Posterior vena cava (tissue), 2 donors: ENCODE results near the gene GALNT13. TPM values are rescaled to one million over a fixed set of nuclear protein-coding genes. Genes with fewer than 3 reads are reported as not detected.

ENCODE experiments used
- DNase-seq: peaks from one replicate; pipeline ENCODE4 v3.0.0-alpha.2; 2020; ENCODE audit warnings: low spot score
- intact Hi-C, 2 donors: fragments of 100-400 bp; cut with DNase I; formaldehyde crosslinking; loops; one replicate each; pipeline versions ENCODE4 v1.14.1 to v1.14.2; 2022 to 2023
- total RNA-seq, 2 donors: library from RNA; stranded (reverse); fragmentation: NEBNext Ultra II Directional; extraction: Animal tissue kit (Norgen Biotek cat#: 25700); gene quantifications; one replicate each; pipeline ENCODE4 v1.2.1, GENCODE V29; 2021
- donor health status: DM: yes; HTN: yes; CAD: no.
- donor health status: DM: yes; HTN: yes; CAD: no.

GALNT13 gene
- total RNA-seq, 2 donors from 2014 or later = 6.0 to 6.2 TPM

DNA sequence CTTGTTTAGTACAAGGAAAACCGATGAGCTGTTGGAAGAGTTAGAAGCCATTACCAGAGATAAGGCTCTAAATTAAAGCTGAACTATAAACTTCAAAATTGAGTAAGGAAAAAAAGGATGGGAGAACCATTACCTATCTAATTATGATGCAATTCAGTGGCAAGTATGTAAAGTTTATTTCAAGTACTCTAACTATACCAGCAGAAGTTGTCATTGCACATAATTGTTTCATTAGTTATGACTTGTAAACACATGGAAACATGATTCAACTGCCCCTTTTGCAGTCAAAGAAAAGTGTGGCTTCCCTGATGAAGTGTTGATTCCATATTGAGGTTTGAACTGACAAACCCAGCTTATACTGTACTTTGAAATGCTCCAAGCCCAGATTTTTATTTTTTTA, 502.7 kb downstream of the GALNT13 start:
- intact Hi-C loops = no loop called here
- no peak for DNase-seq

DNA sequence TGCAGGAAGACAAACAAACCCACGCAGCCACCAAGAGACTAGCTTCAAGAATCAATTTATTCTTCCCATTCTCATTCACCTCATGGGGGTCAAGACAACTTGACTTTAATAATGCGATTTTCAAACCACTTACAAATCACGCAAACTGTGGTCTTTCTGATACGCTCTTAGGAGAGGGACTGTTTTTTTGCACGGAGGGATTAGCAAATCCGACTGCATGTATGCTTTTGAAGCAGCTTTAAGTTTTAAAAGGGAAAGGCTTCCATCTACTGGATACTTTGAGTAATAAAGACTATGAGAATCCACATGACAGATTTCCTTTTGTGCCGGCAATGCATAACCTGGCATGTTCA, 503.8 kb downstream of the GALNT13 start:
- DNase-seq = no peak
- intact Hi-C loops = no loop called here

DNA sequence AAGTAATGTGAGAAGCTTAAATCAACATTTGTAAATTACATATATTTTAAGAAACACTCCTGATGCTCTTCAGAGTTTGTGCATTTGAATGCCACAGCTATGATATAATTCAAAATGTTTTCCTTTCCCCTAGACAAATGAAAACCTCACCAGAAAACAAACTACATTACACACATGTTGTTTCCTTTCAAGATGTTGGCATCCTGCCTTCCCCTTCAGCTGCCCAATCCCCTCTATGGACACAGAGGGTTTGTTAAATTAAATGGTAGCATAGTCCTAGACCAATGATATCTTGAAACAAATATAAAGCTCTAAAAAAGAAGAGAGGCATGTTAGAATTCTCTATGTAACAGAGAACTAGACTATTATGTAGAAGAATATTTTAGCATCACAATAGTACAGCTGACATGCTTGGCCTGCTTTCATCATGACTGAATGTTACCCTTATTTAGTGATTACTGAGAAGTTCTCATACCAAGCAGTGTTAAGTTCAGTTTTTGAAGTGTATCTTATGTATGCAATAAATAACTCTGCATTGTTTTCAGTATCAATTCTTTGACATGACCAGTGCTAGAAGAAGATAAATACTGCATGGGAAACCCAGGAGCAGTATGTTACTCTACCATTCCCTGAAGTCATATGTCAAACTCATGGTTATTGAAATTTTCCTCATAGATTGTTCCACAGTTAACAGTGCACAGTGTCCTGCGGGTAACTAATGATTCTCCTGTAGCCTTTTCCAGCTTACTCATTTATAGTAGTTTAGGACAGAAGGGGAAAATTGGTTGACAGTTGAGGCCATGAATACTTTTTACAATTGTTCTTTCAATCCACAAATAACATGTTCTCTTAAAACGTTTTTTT, 510.4 kb downstream of the GALNT13 start:
- intact Hi-C loops = no loop called here
- DNase-seq = no peak

DNA sequence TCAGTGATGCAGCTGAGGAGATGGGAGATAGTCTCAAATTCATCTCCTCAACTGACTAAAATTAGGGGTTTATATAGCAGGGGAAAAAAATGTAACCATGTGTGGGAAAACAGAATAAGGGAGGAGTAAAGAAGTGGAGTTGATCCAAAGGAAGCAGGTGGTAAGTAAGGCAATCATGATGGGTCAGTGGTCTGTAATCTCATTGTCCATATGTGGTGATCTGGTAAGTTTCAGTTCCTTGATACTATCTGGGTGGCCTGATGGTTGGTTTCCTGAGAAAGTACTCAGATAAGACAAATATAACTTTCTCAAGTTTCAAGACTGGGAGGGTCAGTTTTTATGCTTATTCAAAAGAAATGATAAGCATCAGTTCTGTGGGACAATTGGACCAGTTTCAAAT, 514.5 kb downstream of the GALNT13 start:
- no peak for DNase-seq
- intact Hi-C loops = no loop called here

DNA sequence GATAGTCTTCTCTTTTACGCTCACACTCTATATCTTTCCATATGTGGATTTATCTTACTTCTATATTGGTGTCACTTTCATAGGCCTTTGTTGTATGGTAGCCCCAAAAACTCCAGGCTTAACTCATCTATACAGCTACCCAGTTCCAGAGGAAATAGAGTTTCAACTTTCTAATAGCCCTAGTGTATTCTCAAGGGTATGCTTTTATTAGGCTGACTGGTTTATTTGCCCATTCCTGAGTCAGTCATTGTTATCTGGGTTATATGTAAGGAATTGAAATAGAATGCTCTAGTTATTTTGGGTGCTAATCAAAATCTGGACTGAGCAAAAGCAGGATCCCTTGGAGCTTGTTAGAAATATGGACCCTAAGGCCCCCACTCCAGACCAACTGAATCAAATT, 519.3 kb downstream of the GALNT13 start:
- DNase-seq = no peak
- intact Hi-C loops = no loop called here

DNA sequence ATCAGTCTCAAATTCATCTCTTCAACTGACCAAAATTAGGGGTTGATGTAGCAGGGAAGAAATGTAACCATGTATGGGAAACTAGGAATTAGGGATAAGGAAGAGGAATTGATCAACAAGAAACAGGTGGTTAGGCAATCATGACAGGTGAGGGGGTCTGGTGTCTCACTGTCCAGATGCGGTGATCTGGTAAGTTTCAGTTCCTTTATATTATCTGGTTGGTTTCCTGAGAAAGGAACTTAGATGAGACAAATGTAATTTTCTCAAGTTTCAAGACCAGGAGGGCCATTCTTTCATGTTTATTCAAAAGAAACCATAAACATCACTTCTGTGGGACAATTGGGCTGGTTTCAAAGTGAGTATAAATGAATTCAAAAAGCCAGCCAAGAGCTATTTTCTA, 520.5 kb downstream of the GALNT13 start:
- DNase-seq = no peak
- intact Hi-C loops = no loop called here

DNA sequence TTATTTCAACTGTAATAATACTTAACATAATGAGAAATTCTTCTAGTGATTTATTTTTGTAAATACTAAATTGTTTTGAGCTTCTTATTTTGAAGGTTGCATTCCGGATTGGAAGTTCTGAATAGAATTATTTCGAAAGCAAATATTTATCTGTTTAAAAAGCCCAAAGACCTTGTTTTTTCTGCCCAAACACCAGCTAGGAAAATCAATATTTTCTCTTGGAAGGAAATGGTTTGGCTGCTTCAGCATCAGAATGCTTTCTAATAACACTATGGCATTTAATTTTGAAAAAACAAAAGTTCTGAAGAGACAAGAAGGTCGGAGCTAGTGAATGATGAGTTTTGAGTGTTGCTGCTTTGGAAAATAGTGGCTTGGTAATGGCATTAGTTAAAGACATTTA, 522.9 kb downstream of the GALNT13 start:
- no peak for DNase-seq
- intact Hi-C loops = no loop called here

DNA sequence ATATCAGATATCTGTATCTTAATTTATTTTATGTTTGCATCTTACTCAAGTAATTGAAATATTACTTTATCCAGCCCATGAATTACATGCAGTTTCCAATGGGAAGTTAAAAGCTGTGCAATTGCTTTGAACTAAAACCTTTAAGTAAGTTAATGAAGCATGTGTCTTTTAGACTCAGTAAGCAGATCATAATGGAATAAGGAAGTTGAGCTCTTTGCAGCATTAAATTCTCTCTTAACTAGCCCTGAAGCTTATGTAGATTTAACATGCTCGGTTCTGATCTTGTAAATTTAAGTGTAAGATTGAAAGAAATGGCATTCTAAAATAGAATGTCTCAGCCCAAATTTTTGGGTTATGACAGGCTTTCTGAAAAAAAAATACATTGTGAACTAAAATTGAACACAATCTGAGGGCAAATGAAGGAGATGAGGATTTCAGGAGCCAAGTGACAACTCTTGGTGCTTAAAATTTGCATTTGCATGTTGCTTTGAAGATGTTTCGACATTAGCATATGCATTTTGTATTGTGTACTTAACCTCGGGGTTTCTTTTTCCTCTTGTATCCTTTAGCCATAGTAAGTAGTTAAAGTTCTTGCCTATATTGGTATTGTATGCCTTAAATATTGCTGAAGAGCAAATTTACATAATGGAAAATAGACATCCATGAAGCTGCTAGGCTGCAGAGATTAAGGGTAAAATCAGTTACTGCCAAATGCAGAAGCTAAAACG, 529.0 kb downstream of the GALNT13 start:
- intact Hi-C loops = no loop called here

DNA sequence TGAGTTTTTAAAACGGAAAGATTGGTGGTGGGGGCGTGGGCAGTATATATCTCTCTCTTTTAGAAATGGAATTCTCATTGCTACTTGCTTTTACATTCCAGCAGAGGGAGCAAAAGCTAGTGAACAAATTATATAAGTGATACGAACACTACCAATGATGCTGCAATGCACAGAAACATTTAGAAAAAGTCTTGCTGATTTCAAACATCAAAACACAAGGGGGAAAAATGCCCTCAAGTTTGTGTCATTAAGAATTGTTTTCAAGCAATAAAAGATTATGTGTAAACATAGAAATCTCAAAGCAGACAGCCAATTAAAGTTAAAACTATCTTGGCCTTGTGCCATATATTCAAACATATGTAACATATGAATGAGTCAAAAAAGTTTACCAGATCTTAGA, 530.5 kb downstream of the GALNT13 start:
- no peak for DNase-seq
- intact Hi-C loops = no loop called here

More for the DNA sequence above, 529.0 kb downstream of the GALNT13 start:
- no peak for DNase-seq

DNA sequence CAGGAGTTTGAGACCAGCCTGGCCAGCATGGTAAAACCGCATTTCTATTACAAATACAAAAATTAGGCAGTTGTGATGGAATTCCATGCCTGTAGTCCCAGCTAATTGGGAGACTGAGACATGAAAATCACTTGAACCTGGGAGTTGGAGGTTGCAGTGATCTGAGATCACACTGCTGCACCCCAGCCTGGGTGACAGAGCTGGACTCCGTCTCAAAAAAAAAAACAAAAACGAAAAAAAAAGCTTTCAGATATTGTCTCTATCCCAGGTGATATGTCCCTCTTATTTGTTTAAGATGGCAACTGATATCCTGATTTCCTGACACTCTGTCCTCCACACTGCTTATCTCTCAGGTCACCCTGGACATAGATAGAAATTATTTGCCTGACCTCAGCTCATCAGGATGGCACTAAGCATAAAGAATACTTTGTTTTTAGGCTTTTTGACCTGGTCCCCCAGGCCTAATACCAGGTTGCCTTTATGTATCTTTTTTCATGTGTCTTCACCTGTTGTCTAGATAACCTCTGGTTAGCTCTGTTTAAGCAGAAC, 531.6 kb downstream of the GALNT13 start:
- intact Hi-C loops = no loop called here
- no peak for DNase-seq

DNA sequence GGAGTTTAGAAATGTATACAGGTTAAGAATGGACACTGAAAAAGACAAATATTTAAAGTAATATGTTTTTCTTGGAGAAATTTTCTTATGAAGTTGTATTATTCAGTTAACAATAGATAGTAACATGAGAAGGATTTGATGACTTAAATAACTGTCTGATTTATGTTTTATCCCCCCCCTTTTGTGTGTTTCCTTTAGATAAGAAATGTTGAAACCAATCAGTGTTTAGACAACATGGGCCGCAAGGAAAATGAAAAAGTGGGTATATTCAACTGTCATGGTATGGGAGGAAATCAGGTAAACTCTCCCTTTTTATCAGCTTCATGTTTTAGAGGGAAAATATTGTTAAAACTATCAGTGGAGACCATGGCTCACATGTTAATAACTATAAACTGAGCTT, 537.1 kb downstream of the GALNT13 start:
- DNase-seq = no peak
- intact Hi-C loops = no loop called here

DNA sequence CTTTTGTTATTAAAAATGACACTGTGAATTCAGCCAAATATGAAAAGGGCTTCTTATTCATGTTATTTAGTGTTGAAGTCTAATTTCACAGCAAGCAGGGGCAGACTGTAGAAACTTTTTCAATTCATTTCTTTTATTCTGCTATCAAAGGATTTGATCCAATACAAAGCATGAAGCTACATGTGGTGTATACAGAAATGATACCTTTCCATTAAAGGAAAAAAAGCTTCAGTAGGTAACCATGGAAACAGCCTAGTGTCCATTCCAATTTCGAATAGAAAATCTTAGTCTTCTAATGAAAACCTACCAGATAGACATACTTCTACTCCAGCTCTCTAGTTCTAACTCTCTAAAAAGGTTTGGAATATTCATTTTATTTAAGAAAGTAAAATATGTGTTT, 550.5 kb downstream of the GALNT13 start:
- no peak for DNase-seq
- intact Hi-C loops = no loop called here

DNA sequence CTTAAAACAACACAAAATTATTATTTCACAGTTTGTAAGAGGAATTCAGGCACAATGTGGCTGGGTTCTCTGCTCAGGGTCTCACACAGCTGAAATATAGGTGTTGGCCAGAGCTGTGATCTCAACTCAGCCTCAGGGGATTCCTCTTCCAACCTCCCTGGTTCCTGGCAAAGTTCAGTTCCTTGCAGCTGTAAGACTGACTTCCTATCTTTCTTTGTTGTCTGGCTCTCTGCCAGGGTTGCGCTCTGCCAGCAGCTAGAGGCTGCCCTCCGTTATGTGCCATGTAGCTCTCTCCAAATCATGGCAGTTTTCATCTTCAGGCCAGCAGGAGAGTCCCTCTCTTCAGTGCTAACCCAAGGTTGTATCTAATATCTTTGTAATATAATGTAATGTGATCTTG, 554.3 kb downstream of the GALNT13 start:
- DNase-seq = no peak
- intact Hi-C loops = no loop called here

DNA sequence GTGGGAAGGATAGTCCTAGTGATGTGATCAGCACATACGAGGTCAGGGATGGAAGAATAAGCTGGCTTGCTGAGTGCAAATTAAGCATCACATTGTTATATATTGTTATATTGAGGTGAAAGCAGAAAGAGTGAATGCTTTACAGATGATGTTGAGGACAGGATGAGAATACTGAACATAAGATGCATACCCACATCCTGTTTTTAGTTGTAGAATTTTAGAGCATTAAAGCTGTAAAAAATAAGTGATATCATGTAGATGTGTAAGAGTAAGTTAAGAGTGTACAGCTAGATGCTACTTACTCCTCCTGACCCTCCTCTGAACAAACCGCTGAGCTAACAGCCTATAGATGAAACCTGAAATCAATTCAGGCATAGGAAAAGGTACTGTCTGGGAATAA, 555.7 kb downstream of the GALNT13 start:
- intact Hi-C loops = no loop called here

DNA sequence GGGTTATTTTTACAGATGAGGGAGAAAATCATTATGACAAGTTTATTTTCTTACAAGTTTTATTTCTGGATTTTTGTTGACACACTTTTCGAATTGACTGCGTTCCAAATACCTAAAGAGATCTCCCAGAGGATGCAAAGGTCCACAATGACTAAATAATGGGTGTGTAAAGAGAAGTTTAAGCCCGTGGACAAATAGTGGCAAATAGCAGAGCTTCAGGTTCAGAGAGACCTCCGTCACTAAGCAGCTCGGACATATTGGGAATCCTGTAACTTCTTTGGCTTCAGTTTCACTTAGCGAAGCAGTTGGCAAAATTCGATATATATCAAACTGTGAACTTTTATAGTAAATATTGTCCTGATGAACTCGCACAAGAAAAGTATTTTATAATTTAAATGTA, 556.3 kb downstream of the GALNT13 start:
- intact Hi-C loops = no loop called here
- no peak for DNase-seq

More for the DNA sequence above, 555.7 kb downstream of the GALNT13 start:
- no peak for DNase-seq

DNA sequence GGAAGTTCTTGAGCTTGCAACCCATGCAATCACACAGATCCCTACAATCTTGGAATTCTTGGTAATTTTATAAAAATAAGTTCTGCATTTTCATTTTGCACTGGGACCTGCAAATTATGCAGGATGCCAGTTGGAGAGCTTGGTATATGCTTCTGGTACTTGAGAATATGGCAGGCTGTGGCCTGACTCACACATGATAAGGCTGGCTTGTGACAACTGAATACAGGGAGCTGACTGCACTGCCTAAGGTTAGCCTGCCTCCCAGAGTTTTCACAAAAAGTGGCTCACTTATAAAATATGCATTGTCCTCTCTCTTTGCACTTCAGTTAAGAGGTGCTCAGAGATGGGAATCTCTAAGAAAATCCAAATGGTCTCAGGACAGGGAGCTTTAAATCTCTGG, 561.3 kb downstream of the GALNT13 start:
- no peak for DNase-seq
- intact Hi-C loops = no loop called here

DNA sequence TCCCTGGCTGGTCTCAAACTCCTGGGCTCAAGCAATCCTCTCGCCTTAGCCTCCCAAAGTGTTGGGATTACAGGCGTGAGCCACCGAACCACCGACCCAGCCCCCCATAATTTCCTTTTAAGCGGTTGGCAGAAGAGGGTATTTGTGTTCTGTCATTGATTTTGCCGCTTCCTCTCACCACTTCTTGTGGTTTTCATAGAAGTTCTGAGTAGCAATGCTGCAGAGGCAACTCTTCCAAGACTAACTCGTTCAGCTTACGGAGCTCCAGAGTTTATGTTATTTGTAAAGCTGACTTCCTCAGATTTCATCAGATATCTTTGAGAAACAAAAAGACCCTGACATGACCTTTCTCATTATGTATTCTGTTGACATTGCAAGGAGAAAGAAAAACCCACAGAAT, 565.4 kb downstream of the GALNT13 start:
- DNase-seq = no peak

DNA sequence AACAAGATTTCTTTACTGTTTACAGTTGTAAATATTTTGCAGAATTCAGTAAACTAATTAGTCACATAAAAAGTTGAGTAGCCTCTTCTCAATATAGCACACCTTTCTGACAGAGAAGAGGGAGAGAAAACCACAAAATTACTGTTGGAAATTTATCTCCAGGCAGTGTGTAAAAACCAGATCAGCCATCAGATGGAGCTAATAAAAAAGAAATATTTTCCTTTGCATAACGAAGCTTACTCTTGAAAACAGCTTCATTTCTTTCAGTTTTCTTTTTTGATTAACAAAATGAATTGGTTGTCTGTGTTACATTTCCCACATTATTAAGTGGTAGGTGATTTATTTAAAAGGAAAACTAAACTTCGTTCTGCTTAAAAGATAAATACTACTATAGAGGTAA, 567.4 kb downstream of the GALNT13 start:
- DNase-seq = no peak

More for the DNA sequence above, 565.4 kb downstream of the GALNT13 start:
- intact Hi-C loops = no loop called here

DNA sequence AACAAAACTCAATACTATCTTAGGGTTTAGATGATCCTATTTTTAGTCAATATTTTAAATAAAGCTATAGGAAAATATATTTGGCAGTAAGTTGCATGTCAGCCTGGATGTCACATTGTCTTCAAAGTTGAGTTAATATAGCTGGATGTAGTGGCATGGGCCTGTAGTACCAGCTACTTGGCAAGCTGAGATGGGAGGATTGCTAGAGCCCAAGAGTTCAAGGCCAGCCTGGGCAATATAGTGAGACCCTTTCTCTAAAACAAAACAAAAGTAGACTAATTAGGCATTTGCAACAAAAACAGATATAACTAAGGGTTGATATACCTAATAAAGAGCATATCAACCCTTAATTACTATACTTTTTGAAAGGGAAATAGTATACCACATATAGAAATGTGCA, 572.2 kb downstream of the GALNT13 start:
- intact Hi-C loops = no loop called here
- DNase-seq = no peak

More for the DNA sequence above, 567.4 kb downstream of the GALNT13 start:
- intact Hi-C loops = no loop called here

DNA sequence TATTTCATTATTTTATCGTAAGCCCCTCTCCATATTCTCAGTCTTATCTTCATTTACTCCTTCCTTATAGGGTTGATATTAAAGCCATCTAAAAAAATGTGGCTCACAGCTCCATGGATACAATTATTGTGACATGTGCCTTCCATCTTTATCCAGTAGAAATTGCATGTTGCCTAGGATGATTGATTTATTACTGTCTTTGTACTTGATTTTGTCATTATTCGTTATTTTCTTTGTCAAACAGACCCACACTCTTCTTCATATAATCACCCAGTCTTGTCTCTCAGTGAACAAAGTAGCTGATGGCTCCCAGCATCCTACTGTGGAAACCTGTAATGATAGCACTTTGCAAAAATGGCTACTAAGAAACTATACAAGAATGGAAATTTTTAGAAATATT, 574.6 kb downstream of the GALNT13 start:
- intact Hi-C loops = no loop called here
- DNase-seq = no peak
